Activated CD4-positive, alpha-beta T cell treated with anti-CD3 and anti-CD28 coated beads for 4 hours (primary cell): ENCODE results near the gene ETNK1.
"Not testable (repeated sequence)": the region's sequence is repeated elsewhere in the genome, so short reads cannot be mapped to it uniquely, and the experiment has no call there.

Source experiments
- DNase-seq, 2 donors: peaks; one replicate each; pipeline ENCODE4 v3.0.0-alpha.2; 2020

The ETNK1 gene

GRCh38 chr12:22691319-22691718, 66.3 kb downstream of the ETNK1 start:
- no peak for DNase-seq

GRCh38 chr12:22692467-22692866, 67.5 kb downstream of the ETNK1 start:
- not testable (repeated sequence) for DNase-seq

- DNase-seq, result no peak
Measured at GRCh38 chr12:22692964-22693555, 68.1 kb downstream of the ETNK1 start.

- no peak for DNase-seq
Measured at GRCh38 chr12:22698576-22698975, 73.6 kb downstream of the ETNK1 start.

- DNase-seq, result not testable (repeated sequence)
Measured at GRCh38 chr12:22699705-22700104, 74.7 kb downstream of the ETNK1 start.

GRCh38 chr12:22700106-22700505, 75.1 kb downstream of the ETNK1 start:
- no peak for DNase-seq

GRCh38 chr12:22701216-22701809, 76.3 kb downstream of the ETNK1 start:
- not testable (repeated sequence) for DNase-seq

GRCh38 chr12:22702690-22703089, 77.7 kb downstream of the ETNK1 start:
- no peak for DNase-seq

- DNase-seq, result no peak
Measured at GRCh38 chr12:22709292-22709691, 84.3 kb downstream of the ETNK1 start.

- no peak for DNase-seq
Measured at GRCh38 chr12:22712083-22712482, 87.1 kb downstream of the ETNK1 start.

GRCh38 chr12:22715254-22715653, 90.3 kb downstream of the ETNK1 start:
- no peak for DNase-seq

GRCh38 chr12:22719745-22720144, 94.8 kb downstream of the ETNK1 start:
- DNase-seq, result no peak

GRCh38 chr12:22722081-22722480, 97.1 kb downstream of the ETNK1 start:
- DNase-seq, result no peak

GRCh38 chr12:22722779-22723178, 97.8 kb downstream of the ETNK1 start:
- DNase-seq, result no peak

GRCh38 chr12:22728987-22729386, 104.0 kb downstream of the ETNK1 start:
- DNase-seq, result no peak

- no peak for DNase-seq
Measured at GRCh38 chr12:22729431-22729956, 104.5 kb downstream of the ETNK1 start.

GRCh38 chr12:22729957-22730443, 105.0 kb downstream of the ETNK1 start:
- no peak for DNase-seq

- no peak for DNase-seq
Measured at GRCh38 chr12:22731236-22731635, 106.3 kb downstream of the ETNK1 start.

GRCh38 chr12:22733756-22734155, 108.8 kb downstream of the ETNK1 start:
- no peak for DNase-seq

- DNase-seq, result no peak
Measured at GRCh38 chr12:22738945-22739344, 114.0 kb downstream of the ETNK1 start.
